ENCODE results near the gene ENAM.
"Not testable (repeated sequence)": the region's sequence is repeated elsewhere in the genome, so short reads cannot be mapped to it uniquely, and the experiment has no call there.

ENAM gene

DNA sequence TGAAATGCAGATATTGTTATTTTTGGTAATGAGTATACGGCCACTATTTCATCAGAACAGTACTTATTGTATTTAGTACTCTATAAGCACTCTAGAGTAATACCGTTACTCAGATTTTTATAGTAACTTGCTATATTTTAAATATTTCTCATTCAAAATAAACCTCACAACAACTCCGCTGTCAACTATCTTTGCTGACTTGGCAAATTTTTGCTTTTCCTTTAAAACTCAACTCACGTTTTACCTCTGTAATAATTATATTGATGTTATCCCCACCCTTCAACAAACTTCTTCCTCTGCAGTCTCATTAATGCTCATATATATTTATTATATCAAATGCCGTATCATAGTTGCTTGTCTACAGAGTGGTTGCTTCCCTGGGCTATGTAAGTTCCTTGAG is 28.8 kb downstream of the ENAM start:
- TF ChIP-seq SNAI2 (CRISPR knock-in tag; IDR thresholded peaks at IDR 0.05) (no peak), RARB (CRISPR knock-in tag; IDR thresholded peaks at IDR 0.05) (no peak), TCF4 (CRISPR knock-in tag; IDR thresholded peaks at IDR 0.05; ENCODE audit: borderline replicate concordance) (no peak), TOX (CRISPR knock-in tag; IDR thresholded peaks at IDR 0.05; ENCODE audit: borderline replicate concordance) (no peak), CREB5 (CRISPR knock-in tag; IDR thresholded peaks at IDR 0.05; ENCODE audit: low read depth) (no peak)
- no peak for ATAC-seq

DNA sequence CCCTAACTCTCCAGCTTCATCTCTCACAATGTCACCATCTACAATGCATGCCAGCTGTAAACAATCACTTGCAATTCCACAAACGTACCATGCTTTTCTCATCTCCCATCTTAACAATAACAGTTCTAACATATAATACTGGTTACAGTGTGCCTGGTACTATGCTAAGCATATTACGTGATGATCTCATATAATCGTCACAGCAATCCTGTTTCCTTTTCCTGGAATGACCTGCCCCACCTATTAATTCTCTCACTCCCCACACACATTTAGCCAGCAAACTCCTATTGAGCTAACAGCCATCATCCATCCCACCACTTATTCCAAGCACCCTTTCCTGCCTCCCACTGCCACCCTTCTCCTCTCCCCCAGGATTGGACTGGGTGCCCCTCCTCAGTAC is 29.9 kb downstream of the ENAM start:
- TF ChIP-seq CREB5 (CRISPR knock-in tag; IDR thresholded peaks at IDR 0.05; ENCODE audit: low read depth) (no peak), ZNF70 (CRISPR knock-in tag; IDR thresholded peaks at IDR 0.05) (no peak), ZFP3 (CRISPR knock-in tag; IDR thresholded peaks at IDR 0.05) (no peak), ARNTL (CRISPR knock-in tag; IDR thresholded peaks at IDR 0.05; ENCODE audit: borderline replicate concordance, low read depth) (no peak), TSHZ2 (CRISPR knock-in tag; IDR thresholded peaks at IDR 0.05) (no peak), GLIS3 (CRISPR knock-in tag; IDR thresholded peaks at IDR 0.05) (no peak), RARB (CRISPR knock-in tag; IDR thresholded peaks at IDR 0.05) (no peak), SNAI2 (CRISPR knock-in tag; IDR thresholded peaks at IDR 0.05) (no peak), ESRRG (CRISPR knock-in tag; IDR thresholded peaks at IDR 0.05) (no peak)
- TF ChIP-seq, protein P1, sequence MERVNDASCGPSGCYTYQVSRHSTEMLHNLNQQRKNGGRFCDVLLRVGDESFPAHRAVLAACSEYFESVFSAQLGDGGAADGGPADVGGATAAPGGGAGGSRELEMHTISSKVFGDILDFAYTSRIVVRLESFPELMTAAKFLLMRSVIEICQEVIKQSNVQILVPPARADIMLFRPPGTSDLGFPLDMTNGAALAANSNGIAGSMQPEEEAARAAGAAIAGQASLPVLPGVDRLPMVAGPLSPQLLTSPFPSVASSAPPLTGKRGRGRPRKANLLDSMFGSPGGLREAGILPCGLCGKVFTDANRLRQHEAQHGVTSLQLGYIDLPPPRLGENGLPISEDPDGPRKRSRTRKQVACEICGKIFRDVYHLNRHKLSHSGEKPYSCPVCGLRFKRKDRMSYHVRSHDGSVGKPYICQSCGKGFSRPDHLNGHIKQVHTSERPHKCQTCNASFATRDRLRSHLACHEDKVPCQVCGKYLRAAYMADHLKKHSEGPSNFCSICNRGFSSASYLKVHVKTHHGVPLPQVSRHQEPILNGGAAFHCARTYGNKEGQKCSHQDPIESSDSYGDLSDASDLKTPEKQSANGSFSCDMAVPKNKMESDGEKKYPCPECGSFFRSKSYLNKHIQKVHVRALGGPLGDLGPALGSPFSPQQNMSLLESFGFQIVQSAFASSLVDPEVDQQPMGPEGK (CRISPR knock-in tag; IDR thresholded peaks at IDR 0.05; ENCODE audit: borderline replicate concordance): no peak
- no peak for ATAC-seq

DNA sequence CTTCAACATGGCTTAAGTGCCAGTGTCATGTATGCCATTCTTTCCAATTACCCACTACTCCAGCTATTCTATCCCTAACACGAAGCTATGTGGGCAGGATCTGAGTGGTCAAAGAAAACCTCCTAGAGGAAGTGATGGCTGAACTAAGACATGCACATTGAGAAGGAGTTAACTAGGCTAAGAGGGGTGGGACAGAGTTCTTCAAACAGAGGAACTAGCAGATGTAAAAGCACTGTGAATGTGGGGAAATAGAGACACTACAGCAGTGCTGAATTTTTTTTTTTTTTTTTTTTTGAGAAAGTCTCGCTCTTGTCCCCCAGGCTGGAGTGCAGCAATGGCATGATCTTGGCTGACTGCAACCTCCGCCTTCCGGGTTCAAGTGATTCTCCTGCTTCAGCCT is 31.6 kb downstream of the ENAM start:
- TF ChIP-seq CSDC2 (CRISPR knock-in tag; IDR thresholded peaks at IDR 0.05): no peak
- no peak for TF ChIP-seq ARNTL (CRISPR knock-in tag; IDR thresholded peaks at IDR 0.05; ENCODE audit: borderline replicate concordance, low read depth)
- TF ChIP-seq RARB (CRISPR knock-in tag; IDR thresholded peaks at IDR 0.05): no peak
- no peak for TF ChIP-seq POU6F1 (CRISPR knock-in tag; IDR thresholded peaks at IDR 0.05; ENCODE audit: borderline replicate concordance, low read depth)
- TF ChIP-seq CREB5 (CRISPR knock-in tag; IDR thresholded peaks at IDR 0.05; ENCODE audit: low read depth): no peak
- no peak for TF ChIP-seq ESRRG (CRISPR knock-in tag; IDR thresholded peaks at IDR 0.05)
- TF ChIP-seq ISL1 (CRISPR knock-in tag; IDR thresholded peaks at IDR 0.05): no peak
- TF ChIP-seq BACH2 (CRISPR knock-in tag; IDR thresholded peaks at IDR 0.05; ENCODE audit: borderline replicate concordance): no peak
- TF ChIP-seq ZNF8 (CRISPR knock-in tag; IDR thresholded peaks at IDR 0.05): no peak
- ATAC-seq: no peak

GRCh38 chr4:70661309-70661922 is 32.9 kb downstream of the ENAM start:
- ATAC-seq: not testable (repeated sequence)

Measured in SK-N-SH treated with all-trans-retinoic acid at 6 μM for 48 hours (cell line).